ENCODE measurements around the gene IL1A. TPM values are rescaled to one million over a fixed set of nuclear protein-coding genes. Genes with fewer than 3 reads are reported as not detected.
A peak's percentile ranks its signal among the peaks of the same experiment; 100 is the strongest.

Gene IL1A
- total RNA-seq, 1 experiment from 2014 or later: 0.11 TPM

DNA sequence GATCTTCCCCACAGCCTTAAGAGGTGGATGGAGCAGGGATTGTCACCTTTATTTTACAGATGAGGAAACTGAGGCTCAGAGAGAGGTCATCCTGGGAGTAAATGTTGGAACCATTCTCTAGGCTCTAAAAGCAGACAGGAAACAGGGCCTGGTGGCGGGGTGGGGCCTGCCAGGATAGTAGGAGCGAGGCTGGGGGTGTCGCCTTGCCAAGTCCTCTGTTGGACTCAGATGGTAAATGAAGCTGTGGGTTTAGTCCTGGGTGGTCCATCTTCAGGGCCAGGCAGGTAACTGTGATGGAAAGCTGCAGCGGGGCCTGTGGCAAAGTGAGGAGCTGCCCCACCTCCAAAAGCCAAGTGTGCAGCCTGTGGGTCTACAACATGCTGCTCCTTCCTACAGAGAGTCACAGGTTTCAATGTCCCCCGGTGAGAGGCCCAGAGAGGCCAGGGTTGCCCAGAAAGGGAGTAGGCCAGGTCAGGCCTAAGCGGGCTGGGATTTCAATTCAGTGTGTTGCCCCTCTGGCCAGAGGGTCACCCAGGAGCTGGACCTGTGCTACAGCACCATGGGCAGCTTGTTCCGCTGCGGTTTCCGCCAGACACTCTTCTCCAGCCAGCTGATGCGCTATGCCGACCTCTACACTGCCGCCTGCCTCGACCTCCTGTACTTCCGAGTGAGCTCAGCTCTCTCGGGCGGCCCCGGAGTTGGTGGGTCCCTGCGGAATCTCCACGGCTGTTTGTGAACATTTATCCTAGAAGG lies 56.8 kb downstream of the IL1A start:
- intact Hi-C loops (cut with micrococcal nuclease): loop anchor here (5.0 kb wide), 3 partner anchors 35 to 85 kb away; no protein-coding TSS in a partner anchor
- CTCF ChIA-PET: interaction anchor here (0.5 to 1.8 kb wide), 5 partner anchors 35 to 109 kb away, joined by 3 to 8 read pairs (median 3); no protein-coding TSS in a partner anchor
- H2AFZ ChIP-seq (ENCODE audit: low read length): no peak overlapping the region

GRCh38 chr2:112726487-112727190 lies 57.7 kb downstream of the IL1A start:
- H3K27ac ChIP-seq (ENCODE audit: low read length): peak overlapping the region; percentile 80
- POLR2A ChIA-PET (ENCODE audit: unreplicated experiment): interaction anchor here (0.6 kb wide), 1 partner anchor 108 kb away, joined by 16 read pairs; no protein-coding TSS in a partner anchor
- peak overlapping the region; percentile 74 for H2AFZ ChIP-seq (ENCODE audit: low read length)
- H3K79me2 ChIP-seq (ENCODE audit: low read length): no peaks in the 10 kb centered on the region
- H3K36me3 ChIP-seq (ENCODE audit: low read depth, low read length): no peaks in the 10 kb centered on the region
- H3F3A ChIP-seq (ENCODE audit: low read length, unreplicated experiment): no peaks in the 10 kb centered on the region
- no peaks in the 10 kb centered on the region for H3K9me2 ChIP-seq (replicated peaks; ENCODE audit: low read length)
- no TSS peak for BruUV-seq (replicated peaks)
- H3K9ac ChIP-seq (ENCODE audit: low read length): peak overlapping the region; percentile 67
- no peaks in the 10 kb centered on the region for H3K27me3 ChIP-seq (ENCODE audit: low read length)
- ATAC-seq (peak; percentile 92), DNase-seq (peak; percentile 99)
- H4K20me1 ChIP-seq (ENCODE audit: low read length): no peaks in the 10 kb centered on the region
- H3K9me3 ChIP-seq (ENCODE audit: low read length): no peaks in the 10 kb centered on the region
- no peak for TF ChIP-seq EZH2 (IDR thresholded peaks at IDR 0.05; ENCODE audit: low read length, unreplicated experiment)
- no peak for TF ChIP-seq EZH2phosphoT487 (IDR thresholded peaks at IDR 0.05; ENCODE audit: borderline replicate concordance, low read length)
- peak; percentile 94 for TF ChIP-seq CTCF (conservative IDR thresholded peaks at IDR 0.05; ENCODE audit: low read depth, low read length)
- H3K4me1 ChIP-seq (ENCODE audit: insufficient read depth, low read length): peaks cover 16% of the 10 kb centered on the region
- CTCF ChIA-PET: interaction anchor here (0.6 to 1.8 kb wide), 9 partner anchors 34 to 215 kb away, joined by 3 to 8 read pairs (median 5); no protein-coding TSS in a partner anchor
- 0 out of 2 replicates have a peak overlapping the region, but pooled peaks have one; percentile 27 for H3K4me2 ChIP-seq (ENCODE audit: low read length)
- intact Hi-C loops (cut with micrococcal nuclease): loop anchor here (1.0 to 5.0 kb wide), 6 partner anchors 34 to 142 kb away; partner anchors contain the start of gene CHCHD5
- no peak overlapping the region for H3K4me3 ChIP-seq (ENCODE audit: low read length)

More for the DNA sequence above, 56.8 kb downstream of the IL1A start:
- no peaks in the 10 kb centered on the region for H3F3A ChIP-seq (ENCODE audit: low read length, unreplicated experiment)
- DNase-seq (no peak), ATAC-seq (no peak)
- POLR2A ChIA-PET (ENCODE audit: unreplicated experiment): interaction anchor here (0.5 to 0.6 kb wide), 2 partner anchors 109 to 169 kb away, joined by 3 to 16 read pairs; no protein-coding TSS in a partner anchor
- no peaks in the 10 kb centered on the region for H4K20me1 ChIP-seq (ENCODE audit: low read length)
- no peak overlapping the region for H3K4me2 ChIP-seq (ENCODE audit: low read length)
- BruUV-seq (replicated peaks): no TSS peak
- H3K27me3 ChIP-seq (ENCODE audit: low read length): no peaks in the 10 kb centered on the region
- H3K79me2 ChIP-seq (ENCODE audit: low read length): no peaks in the 10 kb centered on the region
- H3K27ac ChIP-seq (ENCODE audit: low read length): no peak overlapping the region
- TF ChIP-seq EZH2phosphoT487 (IDR thresholded peaks at IDR 0.05; ENCODE audit: borderline replicate concordance, low read length): no peak
- no peak for TF ChIP-seq CTCF (conservative IDR thresholded peaks at IDR 0.05; ENCODE audit: low read depth, low read length)
- no peak for TF ChIP-seq EZH2 (IDR thresholded peaks at IDR 0.05; ENCODE audit: low read length, unreplicated experiment)
- no peaks in the 10 kb centered on the region for H3K9me3 ChIP-seq (ENCODE audit: low read length)
- H3K4me1 ChIP-seq (ENCODE audit: insufficient read depth, low read length): peaks cover 16% of the 10 kb centered on the region
- H3K9ac ChIP-seq (ENCODE audit: low read length): no peak overlapping the region
- no peaks in the 10 kb centered on the region for H3K36me3 ChIP-seq (ENCODE audit: low read depth, low read length)
- H3K9me2 ChIP-seq (replicated peaks; ENCODE audit: low read length): no peaks in the 10 kb centered on the region
- no peak overlapping the region for H3K4me3 ChIP-seq (ENCODE audit: low read length)
